Measurements from ENCODE around the gene HSBP1L1. TPM values are rescaled to one million over a fixed set of nuclear protein-coding genes. Genes with fewer than 3 reads are reported as not detected.
"Not testable (repeated sequence)": the region's sequence is repeated elsewhere in the genome, so short reads cannot be mapped to it uniquely, and the experiment has no call there.

HSBP1L1 gene
- total RNA-seq, 1 donor from 2014 or later, result 2.1 TPM

GRCh38 chr18:79991494-79991893 lies 27.1 kb downstream of the HSBP1L1 start:
- Histone ChIP-seq H3K9me3 (ENCODE audit: control insufficient read depth in 3 of 3, low read length in 3 of 3) (no peaks in the 10 kb centered on the region), H3K27me3 (ENCODE audit: control insufficient read depth in 3 of 3, insufficient read depth in 3 of 3, low read length in 3 of 3) (no peaks in the 10 kb centered on the region), H3K27ac (ENCODE audit: low read depth, low read length) (no peak overlapping the region), H3K4me1 (ENCODE audit: control insufficient read depth in 3 of 3, insufficient read depth in 3 of 3, low read length in 3 of 3) (peaks cover 11 to 16% (median 14%) of the 10 kb centered on the region in 3 donors), H3K4me3 (ENCODE audit: low read length in 3 of 3) (no peak overlapping the region), H3K9ac (ENCODE audit: low read depth in 1 of 3, low read length in 3 of 3) (no peak overlapping the region), H3K36me3 (ENCODE audit: control insufficient read depth in 3 of 3, insufficient read depth in 3 of 3, low read length in 3 of 3) (no peaks in the 10 kb centered on the region)

GRCh38 chr18:79999701-80000100 lies 35.3 kb downstream of the HSBP1L1 start:
- not testable (repeated sequence) for H3K4me3 ChIP-seq (ENCODE audit: low read length in 3 of 3); H3K27ac ChIP-seq (ENCODE audit: low read depth, low read length); H3K27me3 ChIP-seq (ENCODE audit: control insufficient read depth in 3 of 3, insufficient read depth in 3 of 3, low read length in 3 of 3); H3K4me1 ChIP-seq (ENCODE audit: control insufficient read depth in 3 of 3, insufficient read depth in 3 of 3, low read length in 3 of 3); H3K9ac ChIP-seq (ENCODE audit: low read depth in 1 of 3, low read length in 3 of 3); H3K36me3 ChIP-seq (ENCODE audit: control insufficient read depth in 3 of 3, insufficient read depth in 3 of 3, low read length in 3 of 3); H3K9me3 ChIP-seq (ENCODE audit: control insufficient read depth in 3 of 3, low read length in 3 of 3)

- Histone ChIP-seq H3K27me3 (ENCODE audit: control insufficient read depth in 3 of 3, insufficient read depth in 3 of 3, low read length in 3 of 3) (no peaks in the 10 kb centered on the region), H3K9me3 (ENCODE audit: control insufficient read depth in 3 of 3, low read length in 3 of 3) (peaks cover 0 to 2% (median 0%) of the 10 kb centered on the region in 3 donors), H3K4me1 (ENCODE audit: control insufficient read depth in 3 of 3, insufficient read depth in 3 of 3, low read length in 3 of 3) (no peaks in the 10 kb centered on the region), H3K27ac (ENCODE audit: low read depth, low read length) (no peak overlapping the region), H3K36me3 (ENCODE audit: control insufficient read depth in 3 of 3, insufficient read depth in 3 of 3, low read length in 3 of 3) (no peaks in the 10 kb centered on the region), H3K4me3 (ENCODE audit: low read length in 3 of 3) (no peak overlapping the region), H3K9ac (ENCODE audit: low read depth in 1 of 3, low read length in 3 of 3) (no peak overlapping the region)
Measured at GRCh38 chr18:80000877-80001276, 36.4 kb downstream of the HSBP1L1 start.

GRCh38 chr18:80002468-80002867 lies 38.0 kb downstream of the HSBP1L1 start:
- Histone ChIP-seq H3K27me3 (ENCODE audit: control insufficient read depth in 3 of 3, insufficient read depth in 3 of 3, low read length in 3 of 3) (no peaks in the 10 kb centered on the region), H3K27ac (ENCODE audit: low read depth, low read length) (no peak overlapping the region), H3K9me3 (ENCODE audit: control insufficient read depth in 3 of 3, low read length in 3 of 3) (peaks cover 0 to 2% (median 0%) of the 10 kb centered on the region in 3 donors), H3K9ac (ENCODE audit: low read depth in 1 of 3, low read length in 3 of 3) (no peak overlapping the region), H3K36me3 (ENCODE audit: control insufficient read depth in 3 of 3, insufficient read depth in 3 of 3, low read length in 3 of 3) (no peaks in the 10 kb centered on the region), H3K4me1 (ENCODE audit: control insufficient read depth in 3 of 3, insufficient read depth in 3 of 3, low read length in 3 of 3) (no peaks in the 10 kb centered on the region), H3K4me3 (ENCODE audit: low read length in 3 of 3) (no peak overlapping the region)

- H3K27ac ChIP-seq (ENCODE audit: low read depth, low read length), result no peak overlapping the region
- no peak overlapping the region for H3K4me3 ChIP-seq (ENCODE audit: low read length in 3 of 3)
- no peaks in the 10 kb centered on the region for H3K4me1 ChIP-seq (ENCODE audit: control insufficient read depth in 3 of 3, insufficient read depth in 3 of 3, low read length in 3 of 3)
- no peaks in the 10 kb centered on the region for H3K27me3 ChIP-seq (ENCODE audit: control insufficient read depth in 3 of 3, insufficient read depth in 3 of 3, low read length in 3 of 3)
- H3K9ac ChIP-seq (ENCODE audit: low read depth in 1 of 3, low read length in 3 of 3), result no peak overlapping the region
- no peaks in the 10 kb centered on the region for H3K36me3 ChIP-seq (ENCODE audit: control insufficient read depth in 3 of 3, insufficient read depth in 3 of 3, low read length in 3 of 3)
- peaks cover 0 to 2% (median 0%) of the 10 kb centered on the region in 3 donors for H3K9me3 ChIP-seq (ENCODE audit: control insufficient read depth in 3 of 3, low read length in 3 of 3)
Measured at GRCh38 chr18:80004600-80005342, 40.3 kb downstream of the HSBP1L1 start.

- peaks cover 0 to 2% (median 0%) of the 10 kb centered on the region in 3 donors for H3K9me3 ChIP-seq (ENCODE audit: control insufficient read depth in 3 of 3, low read length in 3 of 3)
- H3K27me3 ChIP-seq (ENCODE audit: control insufficient read depth in 3 of 3, insufficient read depth in 3 of 3, low read length in 3 of 3), result no peaks in the 10 kb centered on the region
- no peaks in the 10 kb centered on the region for H3K36me3 ChIP-seq (ENCODE audit: control insufficient read depth in 3 of 3, insufficient read depth in 3 of 3, low read length in 3 of 3)
- no peak overlapping the region for H3K9ac ChIP-seq (ENCODE audit: low read depth in 1 of 3, low read length in 3 of 3)
- peaks cover 0 to 8% (median 5%) of the 10 kb centered on the region in 3 donors for H3K4me1 ChIP-seq (ENCODE audit: control insufficient read depth in 3 of 3, insufficient read depth in 3 of 3, low read length in 3 of 3)
- H3K4me3 ChIP-seq (ENCODE audit: low read length in 3 of 3), result no peak overlapping the region
- no peak overlapping the region for H3K27ac ChIP-seq (ENCODE audit: low read depth, low read length)
Measured at GRCh38 chr18:80006724-80007123, 42.3 kb downstream of the HSBP1L1 start.

GRCh38 chr18:80009661-80010550 lies 45.5 kb downstream of the HSBP1L1 start:
- H3K9me3 ChIP-seq (ENCODE audit: control insufficient read depth in 3 of 3, low read length in 3 of 3), result peaks cover 0 to 2% (median 0%) of the 10 kb centered on the region in 3 donors
- H3K4me3 ChIP-seq (ENCODE audit: low read length in 3 of 3), result peak overlapping the region in 2 of 3 donors; percentile 35 to 36
- peak overlapping the region; percentile 49 for H3K27ac ChIP-seq (ENCODE audit: low read depth, low read length)
- H3K36me3 ChIP-seq (ENCODE audit: control insufficient read depth in 3 of 3, insufficient read depth in 3 of 3, low read length in 3 of 3), result no peaks in the 10 kb centered on the region
- peaks cover 0 to 8% (median 5%) of the 10 kb centered on the region in 3 donors for H3K4me1 ChIP-seq (ENCODE audit: control insufficient read depth in 3 of 3, insufficient read depth in 3 of 3, low read length in 3 of 3)
- peak overlapping the region in 1 of 3 donors; percentile 11 for H3K9ac ChIP-seq (ENCODE audit: low read depth in 1 of 3, low read length in 3 of 3)
- H3K27me3 ChIP-seq (ENCODE audit: control insufficient read depth in 3 of 3, insufficient read depth in 3 of 3, low read length in 3 of 3), result no peaks in the 10 kb centered on the region

GRCh38 chr18:80010551-80010906 lies 46.1 kb downstream of the HSBP1L1 start:
- H3K27me3 ChIP-seq (ENCODE audit: control insufficient read depth in 3 of 3, insufficient read depth in 3 of 3, low read length in 3 of 3), result no peaks in the 10 kb centered on the region
- peaks cover 0 to 2% (median 0%) of the 10 kb centered on the region in 3 donors for H3K9me3 ChIP-seq (ENCODE audit: control insufficient read depth in 3 of 3, low read length in 3 of 3)
- peak overlapping the region in 1 of 3 donors; percentile 11 for H3K9ac ChIP-seq (ENCODE audit: low read depth in 1 of 3, low read length in 3 of 3)
- peak overlapping the region in 2 of 3 donors; percentile 35 to 36 for H3K4me3 ChIP-seq (ENCODE audit: low read length in 3 of 3)
- peak overlapping the region; percentile 49 for H3K27ac ChIP-seq (ENCODE audit: low read depth, low read length)
- H3K4me1 ChIP-seq (ENCODE audit: control insufficient read depth in 3 of 3, insufficient read depth in 3 of 3, low read length in 3 of 3), result peaks cover 0 to 8% (median 5%) of the 10 kb centered on the region in 3 donors
- H3K36me3 ChIP-seq (ENCODE audit: control insufficient read depth in 3 of 3, insufficient read depth in 3 of 3, low read length in 3 of 3), result no peaks in the 10 kb centered on the region

- not testable (repeated sequence) for H3K4me3 ChIP-seq (ENCODE audit: low read length in 3 of 3); H3K36me3 ChIP-seq (ENCODE audit: control insufficient read depth in 3 of 3, insufficient read depth in 3 of 3, low read length in 3 of 3); H3K9me3 ChIP-seq (ENCODE audit: control insufficient read depth in 3 of 3, low read length in 3 of 3); H3K27ac ChIP-seq (ENCODE audit: low read depth, low read length); H3K4me1 ChIP-seq (ENCODE audit: control insufficient read depth in 3 of 3, insufficient read depth in 3 of 3, low read length in 3 of 3); H3K9ac ChIP-seq (ENCODE audit: low read depth in 1 of 3, low read length in 3 of 3); H3K27me3 ChIP-seq (ENCODE audit: control insufficient read depth in 3 of 3, insufficient read depth in 3 of 3, low read length in 3 of 3)
Measured at GRCh38 chr18:80011496-80012137, 47.2 kb downstream of the HSBP1L1 start.

Measured in skeletal muscle tissue (tissue), 4 donors.